ENCODE results near the gene ZNF12.
"Not testable (repeated sequence)": the region's sequence is repeated elsewhere in the genome, so short reads cannot be mapped to it uniquely, and the experiment has no call there.

The ZNF12 gene

GRCh38 chr7:6691103-6691502, 15.6 kb downstream of the ZNF12 start:
- no peak for DNase-seq

- DNase-seq, result no peak
Observed at GRCh38 chr7:6680146-6680545, 26.6 kb downstream of the ZNF12 start.

GRCh38 chr7:6675807-6676405, 30.8 kb downstream of the ZNF12 start:
- DNase-seq, result no peak

- DNase-seq, result not testable (repeated sequence)
Observed at GRCh38 chr7:6670851-6671250, 35.9 kb downstream of the ZNF12 start.

DNA sequence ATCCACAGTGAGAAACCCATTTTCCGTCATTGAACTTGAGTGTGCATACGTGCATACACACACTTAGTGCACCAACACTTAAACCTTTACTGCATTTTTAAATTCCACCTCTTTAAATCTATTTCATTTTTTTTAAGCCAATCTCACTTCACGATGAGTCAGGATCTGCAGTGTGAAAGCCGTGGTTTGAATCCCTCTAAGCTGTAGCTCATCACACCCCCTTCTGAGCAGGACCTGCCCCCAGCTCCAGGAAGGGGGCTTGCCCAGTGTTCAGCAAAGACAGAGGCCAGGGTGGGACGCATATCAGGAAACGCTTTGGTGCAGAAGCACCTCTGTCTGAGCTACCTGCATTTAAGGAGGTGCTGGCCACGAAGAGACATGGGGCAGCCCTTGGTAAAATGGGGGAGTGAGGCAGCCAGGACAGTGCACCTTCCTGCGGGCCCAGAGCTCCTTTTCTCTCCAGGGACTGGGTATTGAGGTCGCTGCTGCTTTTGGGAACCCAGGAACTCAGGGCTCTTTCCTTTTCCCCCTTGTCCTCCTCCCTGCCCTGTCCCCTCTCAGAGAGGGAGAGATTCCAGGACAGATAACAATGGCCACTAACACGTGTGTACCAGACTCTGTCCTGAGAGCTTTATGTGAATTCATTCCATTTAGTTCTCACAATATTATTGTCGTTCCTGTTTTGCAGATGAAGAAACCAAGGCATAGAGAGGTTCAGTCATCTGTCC, 48.0 kb downstream of the ZNF12 start:
- no peak for DNase-seq

- DNase-seq, result no peak
Observed at GRCh38 chr7:6656413-6656812, 50.3 kb downstream of the ZNF12 start.

DNA sequence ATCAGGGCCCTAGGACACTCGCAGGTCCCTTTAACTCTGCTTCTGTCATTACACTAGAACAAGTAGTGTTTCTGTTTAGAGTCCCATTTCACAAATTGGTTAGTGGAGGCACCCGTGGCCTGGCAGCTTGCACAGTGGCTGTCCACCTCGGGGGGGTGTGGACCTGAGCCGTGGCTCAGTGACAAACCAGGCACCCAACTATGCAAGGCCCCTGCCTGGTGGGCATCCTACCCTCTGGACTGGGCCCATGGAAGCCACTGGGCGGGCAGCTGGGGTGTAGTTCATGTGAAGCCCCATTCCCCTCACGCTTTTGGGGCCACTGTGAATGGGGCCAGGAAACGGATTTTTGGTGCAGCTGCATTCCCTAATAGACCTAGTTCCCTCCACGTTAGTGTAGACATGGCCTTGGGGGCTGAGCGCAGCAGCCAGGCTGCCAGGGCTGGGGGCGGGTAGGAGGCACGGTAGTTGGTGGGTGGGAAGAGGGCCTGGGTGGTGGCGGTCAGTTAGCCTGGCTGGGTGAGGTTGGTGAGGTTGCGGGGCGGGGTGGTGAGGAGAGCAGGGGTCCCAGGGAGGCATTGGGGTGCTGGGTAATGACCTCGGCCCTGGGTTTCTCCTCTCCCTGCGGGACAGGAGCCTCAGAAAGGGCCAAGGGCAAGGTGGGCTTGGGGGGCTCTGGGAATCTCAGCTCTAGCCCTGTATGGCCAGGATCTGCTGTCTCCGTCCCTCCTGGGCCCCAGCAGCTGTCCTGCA, 50.9 kb downstream of the ZNF12 start:
- no peak for DNase-seq

DNA sequence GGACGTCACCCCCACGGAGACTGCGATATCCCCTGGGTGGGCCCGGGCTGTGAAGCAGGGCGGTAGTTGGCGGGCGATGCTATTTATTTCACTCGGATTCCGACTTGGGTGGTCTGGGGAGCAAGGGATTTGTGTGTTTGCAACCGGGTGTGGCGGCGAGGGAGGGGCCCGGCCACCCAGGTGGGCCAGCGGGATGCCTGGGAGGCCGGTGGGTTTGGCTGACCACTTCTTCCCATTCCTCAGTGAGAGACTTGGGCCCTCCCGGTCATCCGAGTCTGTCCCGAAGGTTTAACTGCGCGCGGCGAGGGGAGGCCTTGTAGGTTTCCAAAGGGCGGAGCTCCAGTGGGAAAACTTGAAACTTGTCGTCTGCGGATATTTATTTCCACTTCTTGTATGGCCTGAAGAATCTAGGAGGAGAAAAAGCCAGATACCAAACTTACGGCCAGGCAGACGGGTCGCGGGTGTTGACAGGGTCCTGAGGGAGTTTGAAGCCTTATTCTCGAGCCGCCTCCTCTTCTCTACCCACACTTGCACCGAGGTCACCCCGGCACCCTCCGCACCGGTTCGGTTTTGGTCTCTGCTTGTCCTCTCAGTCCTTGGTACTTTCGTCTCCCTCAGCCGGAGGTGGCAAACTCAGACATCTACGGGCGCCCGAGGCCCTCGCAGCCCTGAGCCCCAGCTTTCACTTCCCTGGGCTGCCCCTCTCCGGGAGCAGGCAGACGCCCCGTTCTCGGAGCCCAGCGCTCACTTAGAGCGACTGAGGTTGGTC, 51.7 kb downstream of the ZNF12 start:
- DNase-seq, result no peak

- DNase-seq, result no peak
Observed at GRCh38 chr7:6654113-6654841, 52.5 kb downstream of the ZNF12 start.

- no peak for DNase-seq
Observed at GRCh38 chr7:6653071-6654003, 53.4 kb downstream of the ZNF12 start.

- DNase-seq, result no peak
Observed at GRCh38 chr7:6652446-6653011, 54.2 kb downstream of the ZNF12 start.

- no peak for DNase-seq
Observed at GRCh38 chr7:6651851-6652445, 54.8 kb downstream of the ZNF12 start.

GRCh38 chr7:6650521-6651011, 56.2 kb downstream of the ZNF12 start:
- no peak for DNase-seq

DNA sequence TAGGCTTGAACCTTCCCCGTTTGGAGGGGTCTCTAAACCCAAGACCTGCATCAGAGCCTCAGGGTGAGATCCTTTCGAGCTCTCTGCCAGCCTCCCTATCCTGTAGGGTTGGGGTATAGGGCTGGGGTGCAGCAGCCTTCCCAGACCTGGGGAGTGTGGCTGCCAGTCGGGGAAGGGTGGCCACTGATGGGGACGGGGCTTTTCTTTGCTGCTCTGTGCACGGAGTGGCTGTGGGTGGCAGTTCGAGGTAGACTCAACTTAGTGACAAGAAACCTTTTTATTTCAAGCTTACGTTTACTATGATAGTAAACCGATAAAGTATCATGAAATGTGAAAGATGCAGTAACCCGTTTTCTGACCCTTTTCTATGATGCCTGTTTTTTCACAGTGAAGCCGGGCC, 56.7 kb downstream of the ZNF12 start:
- DNase-seq, result no peak

GRCh38 chr7:6649241-6649961, 57.3 kb downstream of the ZNF12 start:
- no peak for DNase-seq

GRCh38 chr7:6648815-6649104, 58.0 kb downstream of the ZNF12 start:
- DNase-seq, result no peak

GRCh38 chr7:6648066-6648814, 58.5 kb downstream of the ZNF12 start:
- no peak for DNase-seq

DNA sequence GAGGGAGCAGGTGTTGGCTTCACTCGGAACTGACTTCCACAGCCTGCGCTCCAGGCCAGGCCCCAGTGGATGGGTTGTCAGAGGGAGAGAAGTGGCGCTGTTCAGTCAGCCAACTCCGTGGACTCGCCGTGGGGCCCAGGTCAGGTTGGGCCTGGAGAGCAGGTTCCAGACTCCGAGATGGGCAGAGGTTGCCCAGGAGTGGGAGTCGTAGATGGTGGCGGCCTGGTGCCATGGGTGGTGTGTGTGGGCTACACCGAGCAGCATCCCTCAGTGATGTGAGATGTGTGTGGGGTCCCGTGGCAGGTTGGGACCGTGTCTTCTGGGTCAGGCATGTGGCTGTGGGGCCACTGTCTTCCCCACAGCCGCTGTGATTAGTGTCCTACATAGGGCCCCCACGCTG, 59.2 kb downstream of the ZNF12 start:
- no peak for DNase-seq

- no peak for DNase-seq
Observed at GRCh38 chr7:6647080-6647479, 59.7 kb downstream of the ZNF12 start.

Measured in stimulated activated CD4-positive, alpha-beta T cell treated with anti-CD3 and anti-CD28 coated beads, Interleukin-4, amount 100 ng/mL, for 4 hours (primary cell).